HG03095 (cell line): ENCODE data around the gene CISH.

ENCODE experiments used
- ATAC-seq: cut with Tn5 transposase; IDR thresholded peaks from one replicate; pipeline ENCODE4 v1.9.1; 2021; ENCODE audit warnings: moderate library complexity; ENCODE audit not compliant: unreplicated experiment

The CISH gene, protein sequence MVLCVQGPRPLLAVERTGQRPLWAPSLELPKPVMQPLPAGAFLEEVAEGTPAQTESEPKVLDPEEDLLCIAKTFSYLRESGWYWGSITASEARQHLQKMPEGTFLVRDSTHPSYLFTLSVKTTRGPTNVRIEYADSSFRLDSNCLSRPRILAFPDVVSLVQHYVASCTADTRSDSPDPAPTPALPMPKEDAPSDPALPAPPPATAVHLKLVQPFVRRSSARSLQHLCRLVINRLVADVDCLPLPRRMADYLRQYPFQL

DNA sequence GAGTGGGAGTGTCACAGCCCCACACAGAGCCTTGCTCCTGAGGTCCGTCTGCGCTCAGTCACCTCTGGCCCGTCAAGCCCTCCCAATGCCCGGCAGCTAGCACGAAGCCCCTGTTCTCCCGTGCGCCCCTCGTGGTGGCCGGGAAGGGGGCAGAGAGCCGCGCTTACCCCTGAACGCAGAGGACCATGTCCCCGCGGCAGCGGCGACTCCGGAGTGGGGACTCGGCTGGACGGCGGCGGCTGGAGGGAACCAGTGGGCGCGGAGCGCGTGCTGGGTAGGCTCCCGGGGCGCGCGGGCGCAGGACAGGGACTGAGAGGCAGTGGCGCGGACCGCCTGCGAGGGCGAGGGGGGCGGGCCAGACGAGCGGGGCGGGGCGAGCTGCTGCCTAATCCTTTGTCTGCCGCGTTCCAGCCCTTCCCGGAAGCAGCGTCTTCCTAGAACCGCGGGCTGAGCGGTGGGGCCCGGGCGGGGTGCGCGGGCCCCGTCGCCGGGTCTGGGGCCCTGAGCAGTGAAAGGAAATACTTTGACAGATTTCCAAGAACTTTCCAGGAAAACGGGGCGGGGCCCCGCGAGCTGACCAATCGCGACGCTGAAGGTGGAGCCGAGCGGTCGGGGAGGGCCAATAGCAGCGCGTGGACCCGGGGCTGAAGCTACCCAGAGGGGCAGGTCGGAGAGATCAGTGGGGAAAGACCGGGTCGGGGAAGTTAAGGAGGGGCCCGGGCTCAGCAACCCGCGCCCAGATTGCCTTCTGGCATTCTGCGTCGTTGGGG, at the start of gene CISH:
Gene CISH (minus strand): TSS at position 311 of the 770 bp plus-strand sequence. CDS start 124 bp downstream, at position 187.
- peak; percentile 68 for ATAC-seq

DNA sequence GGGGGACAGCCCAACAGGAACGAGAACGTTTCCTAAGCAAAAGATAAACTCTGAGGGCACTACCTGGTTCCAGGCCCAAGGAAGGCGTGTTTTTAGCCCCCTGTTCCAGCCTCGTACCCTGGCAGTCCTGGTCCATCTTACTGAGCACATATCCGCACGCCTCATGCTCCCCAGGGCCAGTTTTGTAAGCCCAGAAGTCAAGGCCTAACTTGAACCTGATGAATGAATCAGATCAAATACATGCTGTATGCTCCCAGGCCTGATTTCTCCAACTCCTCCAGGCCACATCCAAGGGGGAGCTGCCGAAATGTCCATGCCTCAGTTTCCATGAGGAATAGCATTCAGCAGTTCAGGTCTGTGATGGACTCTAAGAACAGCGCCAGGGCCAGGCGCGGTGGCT, 48.8 kb upstream of the CISH start:
- ATAC-seq: no peak

DNA sequence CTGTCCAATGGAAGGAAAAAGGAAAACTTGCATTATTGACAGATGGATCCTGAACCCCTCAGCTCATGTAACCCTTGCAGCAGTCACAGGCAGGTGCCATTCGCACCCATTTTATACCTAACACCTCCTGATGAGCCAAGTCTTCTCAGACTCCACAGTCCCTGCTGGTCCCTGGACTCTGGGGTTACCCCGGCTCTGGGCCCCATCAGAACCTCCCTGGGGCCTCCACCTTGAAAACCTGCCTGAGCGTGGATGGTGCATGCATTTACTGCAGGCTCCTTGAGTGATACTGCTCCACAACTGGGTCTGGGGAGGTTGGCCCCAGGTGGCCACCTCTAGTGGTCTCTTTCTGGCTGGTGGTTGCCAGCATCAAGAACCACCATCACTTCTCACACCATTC, 47.3 kb upstream of the CISH start:
- no peak for ATAC-seq

DNA sequence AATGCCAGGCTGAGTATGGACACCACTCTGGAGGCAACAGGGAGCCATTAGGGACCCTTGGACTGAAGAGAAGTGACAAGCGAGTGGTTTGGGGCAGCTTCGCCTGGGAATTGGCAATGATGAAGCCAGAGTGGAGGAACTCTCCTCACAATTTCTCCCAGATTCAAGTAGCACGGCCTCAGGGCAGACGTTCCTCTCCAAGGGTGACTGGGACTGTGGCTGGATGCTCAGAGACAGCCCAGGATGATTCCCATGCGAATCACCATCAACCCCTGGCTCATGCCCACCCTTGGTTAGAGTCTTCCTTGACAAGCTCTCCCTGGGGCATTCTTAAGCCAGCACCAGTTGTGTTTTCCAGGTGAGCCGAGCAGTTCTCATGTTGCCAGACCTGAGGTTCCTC, 46.8 kb upstream of the CISH start:
- no peak for ATAC-seq

DNA sequence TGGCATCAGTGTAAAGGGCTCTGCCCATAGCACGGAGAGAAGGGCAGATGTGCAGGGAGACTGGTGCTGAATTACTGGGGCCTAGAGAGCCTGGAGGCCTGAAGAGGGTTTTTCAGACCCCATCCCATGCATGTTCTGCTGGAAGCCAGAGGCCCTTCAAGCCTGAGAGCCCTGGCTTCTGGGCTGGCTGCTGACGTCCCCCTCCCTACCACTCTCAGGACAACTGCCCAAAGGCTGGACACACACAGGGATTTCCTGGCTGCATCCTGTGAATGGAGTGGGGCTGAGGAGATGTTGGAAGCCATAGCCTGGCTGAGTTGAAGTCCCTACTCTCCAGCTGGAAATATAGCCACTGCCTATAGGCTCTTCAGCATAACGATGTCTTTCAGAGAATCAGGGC, 46.2 kb upstream of the CISH start:
- ATAC-seq: no peak

DNA sequence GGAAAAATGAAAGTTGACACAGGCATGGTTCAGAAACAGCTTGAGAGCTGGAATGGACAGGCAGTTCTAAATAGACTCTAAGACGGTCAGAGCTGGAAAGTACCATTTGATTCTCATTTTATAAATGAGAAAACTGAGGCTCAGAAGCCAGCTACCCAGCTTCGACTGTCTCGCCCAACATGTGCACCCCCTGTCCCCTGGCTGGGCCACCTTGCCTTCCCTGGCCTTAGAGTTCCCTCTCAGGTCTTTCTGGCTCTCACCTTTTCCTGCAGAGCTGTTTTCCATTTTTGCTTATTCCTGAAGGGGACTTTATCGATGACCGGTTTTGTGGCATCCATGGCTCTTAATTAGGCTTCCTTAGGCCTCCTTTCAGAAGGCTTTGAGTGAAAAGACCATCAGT, 45.8 kb upstream of the CISH start:
- no peak for ATAC-seq

DNA sequence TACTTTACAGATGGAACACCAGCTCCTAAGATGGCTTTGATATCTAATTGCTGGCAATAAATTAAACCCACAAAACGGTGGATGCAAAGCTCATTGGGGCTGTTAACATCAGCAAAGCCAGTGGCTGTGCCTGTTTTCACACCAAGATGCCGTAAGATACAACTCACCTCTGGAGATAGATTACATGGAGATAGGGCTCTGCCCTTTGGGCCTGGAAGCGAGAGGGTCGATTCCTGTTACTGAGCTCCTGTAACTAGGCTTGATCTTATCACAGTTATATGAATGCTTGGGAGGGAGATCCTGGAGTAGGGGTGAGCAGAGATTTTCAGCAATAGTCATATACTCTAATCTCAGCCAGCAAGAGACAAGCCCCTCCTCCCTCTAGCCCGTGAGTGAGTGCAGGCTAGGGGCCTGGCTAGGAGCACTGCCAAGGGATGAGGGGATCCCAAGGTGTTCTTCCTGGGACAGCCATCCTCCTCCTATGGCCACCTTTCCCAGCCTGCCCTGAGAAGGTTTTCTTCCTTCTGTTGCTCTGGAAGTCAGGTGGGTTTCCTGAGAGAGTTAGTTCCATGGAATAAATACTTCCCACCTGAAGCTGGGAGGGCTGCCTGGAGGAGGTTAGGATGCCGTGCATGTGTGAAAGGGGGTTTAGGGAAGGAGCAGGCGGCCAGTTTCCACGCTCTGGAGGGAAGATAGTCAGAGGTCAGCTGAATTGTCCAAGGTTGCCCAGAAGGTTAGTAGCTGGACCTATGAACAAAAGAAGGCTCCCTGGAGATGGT, 45.0 kb upstream of the CISH start:
- ATAC-seq: no peak

DNA sequence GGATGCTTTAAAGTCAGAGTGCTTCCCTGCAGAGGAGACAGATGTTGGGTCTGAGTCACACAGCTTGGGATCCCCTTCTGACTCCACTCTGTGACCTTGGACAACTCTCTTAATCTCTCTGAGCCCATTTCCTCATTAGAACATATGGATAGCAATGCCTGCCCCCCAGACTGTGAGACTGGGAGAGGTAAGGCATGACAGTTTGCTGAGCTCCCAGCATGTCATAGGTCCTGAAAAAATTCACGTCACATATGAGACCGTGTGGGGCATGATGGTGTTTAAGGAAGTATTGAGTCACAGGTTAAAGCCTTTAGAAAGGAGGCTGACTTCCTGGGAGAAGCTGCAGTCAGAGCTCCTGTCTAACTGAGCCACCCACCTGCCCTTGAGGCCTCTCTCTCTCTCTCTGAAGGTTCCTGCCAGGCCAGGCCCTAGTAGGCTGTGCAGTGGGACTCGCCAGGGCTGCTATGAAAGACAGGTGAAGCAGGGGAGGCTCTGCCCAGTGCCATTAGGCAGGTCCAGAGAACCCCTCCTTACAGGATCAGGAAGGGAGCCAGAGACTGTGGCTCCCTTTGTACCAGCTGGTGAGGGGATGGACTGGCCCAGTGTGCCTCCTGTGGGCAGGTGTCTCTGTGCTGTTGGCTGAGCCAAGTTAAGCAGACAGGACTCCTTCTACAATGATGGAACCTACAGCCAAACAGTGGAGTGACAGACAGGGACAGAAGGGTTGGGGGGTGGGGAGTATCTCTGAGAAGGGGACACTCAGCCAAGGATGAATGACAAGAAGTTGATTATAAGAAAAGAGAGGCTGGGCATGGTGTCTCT, 43.6 kb upstream of the CISH start:
- ATAC-seq: no peak

DNA sequence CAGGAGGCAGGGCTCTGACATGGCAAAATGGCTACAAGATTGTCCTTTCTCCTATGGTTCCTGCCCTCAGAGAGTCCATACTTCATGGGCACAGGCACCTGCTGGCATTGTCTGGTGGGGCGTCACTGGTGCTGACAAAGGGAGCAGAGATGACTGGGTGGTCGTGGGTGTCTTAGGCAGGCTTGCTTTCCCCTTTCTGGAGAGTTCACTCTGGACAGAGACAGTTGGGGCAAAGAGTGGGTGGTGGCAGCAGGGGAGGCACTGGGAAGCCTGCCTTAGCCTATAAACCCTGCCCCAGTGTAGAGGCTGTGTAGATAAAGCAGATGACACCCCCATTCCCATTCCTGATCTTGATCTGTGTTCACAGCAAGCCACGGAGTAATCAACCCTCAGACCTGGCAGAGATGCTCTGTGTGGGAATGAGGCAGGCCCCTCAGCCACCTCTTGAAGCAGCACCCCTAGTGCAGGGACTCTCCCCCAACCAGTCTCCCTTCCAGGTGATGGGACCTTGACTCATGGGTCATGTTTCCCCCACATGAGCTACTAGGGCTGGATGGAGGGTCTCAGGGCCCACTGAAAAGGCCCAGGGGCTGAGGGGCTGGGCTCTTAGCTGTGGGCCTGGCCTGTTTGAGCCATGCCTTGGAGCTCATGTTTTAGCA, 42.5 kb upstream of the CISH start:
- ATAC-seq: no peak

DNA sequence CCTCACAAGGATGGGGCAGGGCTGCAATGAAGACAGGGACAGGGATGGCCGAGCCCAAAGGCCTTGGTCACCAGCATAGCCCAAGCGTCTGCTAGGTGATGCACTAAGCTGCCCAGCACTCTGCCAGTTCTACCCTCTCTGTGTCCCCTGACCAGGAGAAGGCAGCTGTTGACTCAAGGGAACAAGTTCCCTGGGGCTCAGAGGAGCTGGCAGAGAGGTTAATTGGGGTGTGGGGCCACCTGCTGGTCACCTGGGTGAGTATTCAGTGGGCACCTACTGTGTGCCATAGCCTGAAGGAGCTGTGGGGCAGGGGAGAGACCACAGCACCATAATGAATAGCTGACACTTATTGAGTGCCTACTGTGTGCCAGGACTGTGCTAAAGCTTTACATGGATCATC, 41.1 kb upstream of the CISH start:
- ATAC-seq: no peak

DNA sequence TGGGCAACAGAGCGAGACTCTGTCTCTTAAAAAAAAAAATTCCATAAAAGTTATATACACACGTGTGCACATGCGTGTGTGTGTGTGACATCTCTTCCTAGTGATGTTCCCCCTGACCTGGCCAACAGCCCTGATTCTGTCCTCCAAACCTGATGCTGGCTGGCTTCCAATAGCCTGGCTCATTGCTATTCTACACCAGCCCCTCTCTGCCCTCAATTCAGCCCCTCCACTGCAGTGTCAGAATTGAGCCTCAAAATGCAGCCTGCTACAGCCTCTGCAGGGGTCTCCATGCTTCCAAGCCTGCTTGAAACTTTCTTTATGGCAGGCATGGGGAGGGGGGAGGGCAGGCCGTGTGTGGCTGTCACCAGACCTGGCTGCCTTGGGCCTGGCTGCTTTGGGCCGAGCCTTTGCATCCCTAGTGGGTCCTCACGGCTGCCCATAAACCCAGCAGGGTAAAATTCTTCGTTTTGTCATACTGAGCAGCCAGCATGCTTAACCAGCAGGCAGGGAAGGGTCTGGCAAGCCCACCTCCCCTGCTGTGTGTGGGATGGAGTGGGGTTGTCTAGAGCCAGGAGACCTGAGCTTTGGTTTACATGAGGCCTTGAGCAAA, 40.5 kb upstream of the CISH start:
- no peak for ATAC-seq

DNA sequence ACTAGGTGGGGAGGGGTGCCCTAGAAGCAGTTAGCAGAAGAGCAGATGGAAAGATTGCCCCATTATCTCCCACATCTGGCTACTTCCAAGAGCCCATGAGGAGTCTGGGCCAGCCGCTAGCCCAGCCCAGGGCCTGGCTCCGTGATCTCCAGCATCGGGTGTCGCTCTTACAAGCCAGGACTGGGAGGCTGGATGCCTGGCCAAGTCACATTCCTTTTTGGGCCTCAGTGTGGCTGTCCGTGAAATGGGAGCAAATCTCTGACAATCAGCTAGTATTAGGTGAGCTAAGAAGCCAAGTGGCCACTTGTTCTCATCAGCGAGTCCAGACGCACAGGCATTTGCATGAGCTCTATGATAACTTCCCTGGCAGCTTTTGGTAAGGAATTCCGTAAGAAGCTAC, 39.9 kb upstream of the CISH start:
- ATAC-seq: no peak

DNA sequence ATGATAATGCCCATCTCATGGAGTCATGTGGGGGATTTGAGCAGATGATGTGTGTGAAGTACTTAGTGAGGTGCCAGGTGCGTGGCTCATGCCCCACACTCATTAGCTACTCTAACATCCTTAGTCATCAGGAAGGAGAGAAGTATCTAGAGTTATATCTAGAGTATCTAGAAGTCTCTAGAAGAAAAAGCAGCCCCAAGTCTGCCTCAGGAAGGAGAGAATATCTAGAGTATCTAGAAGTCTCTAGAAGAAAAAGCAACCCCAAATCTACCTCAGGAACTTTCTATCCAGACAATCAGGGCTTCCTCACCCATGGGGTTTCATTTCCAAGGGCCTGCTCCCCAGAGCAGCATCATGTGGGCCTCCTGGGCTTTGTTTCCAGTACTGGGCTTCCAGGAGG, 38.4 kb upstream of the CISH start:
- no peak for ATAC-seq

DNA sequence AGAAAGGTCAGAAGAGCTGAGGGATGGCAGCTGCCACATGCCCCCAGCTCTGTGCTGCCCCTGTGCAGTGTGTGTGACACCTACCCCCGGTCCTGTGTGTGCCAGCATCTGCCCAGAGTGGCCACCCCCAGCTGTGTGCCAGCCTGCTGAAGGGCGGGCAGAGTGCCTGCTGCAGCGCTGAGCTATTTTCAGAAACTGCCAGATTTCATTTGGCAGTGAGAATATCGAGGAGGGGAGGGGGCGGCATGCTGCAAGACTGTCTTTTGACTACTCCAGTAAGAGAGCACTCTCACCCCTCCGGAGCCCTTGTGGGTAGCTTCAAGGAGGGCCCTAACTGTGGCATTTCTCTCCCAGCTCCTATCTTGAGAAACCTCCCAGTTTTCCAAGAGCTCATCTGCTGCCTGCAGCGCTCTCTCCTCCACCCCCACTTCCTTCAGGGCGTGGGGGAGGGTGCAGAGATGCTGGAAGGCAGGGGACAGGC, 37.9 kb upstream of the CISH start:
- ATAC-seq: no peak

DNA sequence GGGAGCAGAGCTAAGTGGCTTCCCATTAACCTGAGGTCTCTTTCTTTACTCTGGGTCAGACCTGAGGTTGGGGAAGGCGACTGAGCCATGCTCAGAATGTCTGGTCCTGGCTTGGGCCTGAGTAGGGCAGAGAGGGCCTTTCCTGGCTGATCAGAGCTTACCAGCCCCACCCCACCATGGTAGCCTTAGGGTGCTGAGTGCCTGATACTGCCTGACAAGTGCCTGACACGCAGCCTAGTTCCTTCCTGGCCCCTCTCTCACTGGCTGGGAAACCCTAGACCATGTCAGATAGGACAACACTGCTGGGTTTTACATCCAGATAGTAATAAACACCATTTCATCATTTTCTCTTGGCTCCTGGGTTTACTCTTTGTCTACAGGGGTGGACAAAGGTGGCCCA, 37.4 kb upstream of the CISH start:
- ATAC-seq: no peak

DNA sequence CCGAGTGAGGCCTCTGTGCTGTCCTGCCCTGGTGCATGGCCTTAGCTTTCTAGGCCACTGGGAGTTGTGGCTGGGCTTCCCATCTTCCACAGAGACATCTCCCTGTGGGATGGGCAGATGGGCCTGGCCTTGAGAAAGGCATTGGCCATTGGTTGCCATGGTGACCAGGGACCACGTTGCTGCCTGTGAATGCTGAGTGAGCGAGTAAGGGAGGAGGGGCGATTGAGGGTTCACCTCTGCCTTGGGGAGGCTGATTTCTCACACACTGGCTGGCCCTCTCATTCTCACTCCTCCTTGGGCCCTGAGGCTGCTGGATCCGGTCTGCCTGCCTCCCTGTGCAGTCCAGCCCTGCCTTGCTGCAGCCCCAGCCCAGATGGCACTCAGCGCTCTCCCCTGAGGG, 36.7 kb upstream of the CISH start:
- no peak for ATAC-seq

DNA sequence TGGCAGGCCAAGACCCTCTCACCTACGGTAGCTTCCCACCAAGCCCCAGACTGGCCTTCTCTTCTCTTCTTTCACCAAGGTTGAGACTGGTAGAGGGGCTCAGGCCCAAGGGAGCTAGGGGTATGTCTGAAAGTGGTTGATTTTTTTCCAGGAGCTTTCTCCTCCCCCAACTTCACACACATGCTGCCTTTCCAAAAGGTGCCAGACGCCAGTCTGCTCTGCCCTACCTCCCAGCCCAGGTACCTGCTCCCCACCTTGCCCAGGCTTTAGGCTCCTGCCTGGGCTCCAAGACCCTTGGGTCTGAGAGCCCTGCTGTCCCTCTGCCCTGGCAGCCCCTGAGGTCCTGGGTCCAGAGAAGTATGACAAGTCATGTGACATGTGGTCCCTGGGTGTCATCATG, 33.8 kb upstream of the CISH start:
- ATAC-seq: no peak

DNA sequence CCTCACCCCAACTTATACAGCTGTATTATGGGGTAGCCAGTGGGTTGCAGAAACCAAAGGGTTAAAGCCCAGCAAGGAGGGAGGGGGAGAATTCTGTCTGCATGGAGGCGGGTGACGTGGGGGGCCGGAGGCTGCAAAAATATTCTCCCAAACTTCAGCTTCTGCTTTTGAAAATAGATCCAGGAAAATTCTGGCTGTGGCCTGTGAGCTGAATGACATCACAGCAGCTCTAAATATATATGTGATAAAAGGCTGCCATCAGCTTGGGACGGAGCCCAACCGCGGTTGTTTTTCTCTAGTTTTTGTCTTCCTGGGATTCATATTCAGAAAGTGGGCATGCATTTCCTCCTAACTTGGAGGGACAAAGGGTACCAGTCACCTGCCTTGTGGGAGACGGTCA, 33.0 kb upstream of the CISH start:
- ATAC-seq: no peak

DNA sequence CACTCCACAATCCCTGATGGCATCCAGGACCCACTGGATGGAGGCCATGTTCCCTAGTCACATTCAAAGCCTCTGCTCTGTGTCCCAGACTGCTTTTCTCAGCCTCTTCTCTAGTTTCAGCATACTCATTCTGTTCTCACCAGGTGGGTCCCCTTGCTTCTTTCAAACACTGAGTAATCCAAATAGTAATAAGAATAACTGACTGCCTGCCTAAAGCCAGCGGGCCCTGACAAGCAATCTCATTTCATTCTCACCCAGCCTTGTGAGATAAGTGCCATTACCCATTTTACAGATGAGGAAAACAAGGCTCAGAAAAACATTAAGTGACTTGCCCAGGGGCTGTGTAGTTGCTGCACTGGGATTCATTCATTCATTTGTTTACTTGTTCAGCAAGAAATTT, 30.8 kb upstream of the CISH start:
- ATAC-seq: no peak

DNA sequence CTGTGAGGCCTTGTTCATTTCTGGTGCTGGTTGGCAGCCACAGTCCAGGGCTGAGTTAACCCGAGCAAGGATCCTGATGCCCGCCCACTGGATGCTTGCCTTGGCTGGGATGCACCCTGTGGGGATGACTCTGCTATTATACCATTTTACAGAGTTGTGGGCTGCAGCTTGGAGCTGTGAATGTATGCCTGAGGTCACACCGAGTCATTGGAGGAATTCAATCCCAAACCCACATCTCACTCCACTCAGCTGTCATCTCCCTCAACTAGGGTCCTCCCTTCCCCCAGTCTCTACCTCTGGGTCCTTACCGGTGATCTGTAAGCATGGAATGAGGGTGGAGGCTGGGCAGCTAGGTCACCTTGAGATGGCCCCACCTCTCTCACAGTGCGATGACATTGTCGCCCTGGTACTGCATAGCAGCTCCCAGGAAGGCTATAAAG, 27.5 kb upstream of the CISH start:
- no peak for ATAC-seq
